HL-60/S4 treated with retinoic acid at 250 ng/mL for 4 days and 3 days (cell line): ENCODE results near the gene LIPG.

Experiments
- in situ Hi-C: fragments of 300-500 bp; cut with MboI; formaldehyde crosslinking; loops from 2 replicates; pipeline ENCODE4 v1.7.0; 2022; ENCODE audit warnings: low sequenced_read_pairs

Gene LIPG

DNA sequence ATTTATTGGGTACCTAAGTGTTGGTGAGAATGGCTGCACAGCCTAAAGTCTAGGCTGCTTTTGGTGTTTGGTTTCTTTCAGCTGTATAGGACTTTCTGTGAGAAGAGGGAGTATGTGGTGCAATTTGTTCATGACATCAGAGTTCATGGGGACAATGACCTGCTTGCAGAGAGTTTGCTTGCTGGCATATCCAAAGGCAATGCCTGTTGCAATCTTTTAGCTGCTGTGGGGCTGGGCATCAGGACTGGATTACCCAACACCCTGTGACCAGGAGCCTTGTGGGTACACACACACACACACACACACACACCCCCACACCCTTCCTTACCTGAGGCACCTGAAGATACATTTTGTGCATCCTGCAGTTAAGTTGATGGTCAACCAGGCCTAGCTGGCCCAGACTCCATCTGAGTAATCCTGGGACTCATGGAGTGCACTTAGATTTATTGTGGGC lies 68.4 kb downstream of the LIPG start:
- in situ Hi-C loops, result no loop called here

- in situ Hi-C loops, result no loop called here
These were observed 69.4 kb downstream of the LIPG start for GRCh38 chr18:49631146-49631866.

DNA sequence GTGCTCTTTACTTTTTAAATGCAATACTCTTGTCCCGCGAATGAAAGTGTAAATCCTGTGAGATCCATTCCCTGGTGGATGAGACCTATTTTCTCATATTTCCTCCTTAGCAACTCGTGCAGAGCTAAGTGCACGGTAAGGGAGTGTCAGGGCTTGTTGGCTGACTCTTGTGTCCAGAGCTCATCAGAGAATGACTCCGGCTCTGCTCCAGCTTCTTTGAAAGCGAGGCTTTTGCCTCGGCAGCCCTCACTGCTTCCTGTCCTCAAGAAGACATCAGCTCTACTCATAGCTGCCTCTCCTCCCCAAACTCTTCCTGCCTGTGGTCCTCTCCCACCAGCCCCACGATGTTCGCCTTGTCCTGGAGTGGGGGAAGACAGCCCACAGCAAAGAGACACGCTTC lies 70.7 kb downstream of the LIPG start:
- in situ Hi-C loops, result no loop called here

DNA sequence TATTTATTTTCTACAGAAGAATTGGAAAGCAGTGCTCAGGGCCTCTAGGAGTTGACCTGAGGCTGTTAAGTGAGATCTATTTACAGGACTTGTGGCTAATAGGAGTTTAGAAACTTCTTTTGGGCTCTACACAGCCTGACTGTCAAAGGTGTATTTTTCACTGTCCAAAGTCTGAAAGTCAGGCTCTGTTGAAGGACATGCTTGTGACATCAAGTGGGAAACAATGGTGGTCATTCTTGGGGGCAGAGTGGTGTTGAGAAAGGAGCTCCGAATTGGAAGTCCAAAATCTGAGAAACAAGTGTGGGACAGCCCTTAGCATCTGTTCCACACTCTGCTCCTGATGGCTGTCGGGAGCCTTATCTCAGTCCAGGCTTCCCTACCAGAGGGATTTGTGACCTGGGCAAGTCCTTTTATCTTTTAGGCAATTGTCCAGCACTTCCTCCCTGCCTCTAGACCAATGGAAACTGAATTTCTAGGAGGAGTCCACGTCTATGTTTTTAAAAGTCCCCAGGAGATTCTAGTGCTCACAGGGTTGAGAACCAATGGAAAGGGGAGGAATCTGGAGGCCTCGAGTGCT lies 76.4 kb downstream of the LIPG start:
- in situ Hi-C loops, result no loop called here

DNA sequence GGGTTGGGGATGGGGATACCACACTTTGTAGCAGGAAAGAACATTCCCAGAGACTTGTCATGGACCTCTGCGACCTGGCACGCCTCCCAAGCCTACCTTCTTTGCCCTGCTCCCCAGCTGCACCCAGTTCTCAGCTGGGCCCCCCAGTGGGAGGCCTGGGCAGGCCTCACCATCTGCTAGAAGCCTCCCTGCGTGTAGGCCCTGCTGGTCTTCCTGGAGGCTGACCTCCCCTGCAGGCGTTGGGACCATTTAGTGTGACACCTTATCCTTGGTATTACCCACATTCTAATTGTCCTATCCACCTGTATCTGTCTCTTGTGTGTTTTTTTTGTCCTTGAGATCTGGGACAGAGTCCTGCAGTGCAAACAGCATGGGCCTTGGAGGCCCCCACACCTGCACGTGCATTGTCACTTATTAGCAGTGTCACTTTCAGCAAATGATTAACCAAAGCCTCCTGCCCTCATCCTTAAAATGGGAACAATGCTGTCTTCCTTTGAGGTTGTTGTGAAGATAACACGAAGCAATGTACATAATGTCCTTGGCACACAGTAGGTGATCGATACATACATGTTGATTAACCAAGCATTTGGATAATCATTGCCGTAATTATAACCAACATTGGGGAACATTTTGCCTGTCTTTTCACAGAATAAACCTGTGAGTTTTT lies 77.2 kb downstream of the LIPG start:
- in situ Hi-C loops, result no loop called here

DNA sequence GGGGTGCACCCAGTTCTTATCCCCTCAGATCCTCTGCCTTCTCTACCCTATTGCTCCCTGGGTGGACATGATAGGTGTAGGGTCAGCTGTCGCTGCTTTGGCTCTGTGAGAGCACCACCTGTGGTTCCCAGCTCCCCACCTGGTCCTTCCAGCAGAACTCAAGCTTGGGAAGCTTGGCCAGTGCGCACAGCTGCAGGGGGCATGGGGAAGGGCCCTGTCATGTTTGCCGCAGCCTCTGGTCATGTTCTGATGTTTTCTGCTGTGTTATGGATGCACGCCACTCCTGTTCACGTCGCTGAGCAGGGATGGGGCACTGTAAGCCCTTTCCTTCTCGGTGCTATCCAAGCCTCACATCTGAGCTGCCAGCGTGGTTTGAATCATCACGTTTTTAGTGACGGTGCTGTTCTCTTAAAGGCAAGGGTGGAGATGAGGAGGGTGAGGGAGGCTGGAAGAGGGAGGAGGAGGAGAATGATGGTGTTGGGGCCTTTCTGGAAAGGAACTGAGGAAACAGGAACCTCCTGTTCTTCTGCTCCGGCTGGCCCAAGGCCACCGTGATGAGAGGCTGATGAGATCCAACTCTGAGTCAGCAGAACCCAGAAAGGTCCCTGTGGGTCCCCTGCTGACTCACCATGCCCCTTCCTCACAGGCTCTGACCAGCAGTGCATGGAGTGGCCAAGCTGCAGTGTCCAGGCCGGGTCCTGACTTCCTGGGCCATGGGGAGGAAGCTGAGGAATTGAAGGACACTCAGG lies 78.0 kb downstream of the LIPG start:
- in situ Hi-C loops, result no loop called here

DNA sequence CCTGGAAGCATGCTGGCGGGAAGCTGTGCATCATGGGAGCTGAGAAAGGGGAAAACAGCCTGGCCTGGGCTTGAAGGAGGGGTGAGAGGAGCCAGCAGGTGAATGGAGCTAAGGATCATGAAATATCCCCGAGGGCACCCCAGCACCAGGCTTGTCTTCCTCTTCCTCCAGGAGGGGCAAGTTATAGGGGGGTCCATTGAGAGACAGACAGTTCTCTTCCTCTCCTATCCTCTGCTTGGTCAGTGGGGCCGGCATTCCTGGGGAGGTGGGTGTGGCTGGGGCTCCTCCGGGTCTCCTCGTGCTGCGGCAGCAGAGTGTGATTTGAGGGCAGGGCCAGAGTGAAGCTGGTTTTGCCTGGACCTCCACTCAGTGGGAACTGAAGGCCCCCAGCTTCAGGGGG lies 78.9 kb downstream of the LIPG start:
- in situ Hi-C loops, result no loop called here

DNA sequence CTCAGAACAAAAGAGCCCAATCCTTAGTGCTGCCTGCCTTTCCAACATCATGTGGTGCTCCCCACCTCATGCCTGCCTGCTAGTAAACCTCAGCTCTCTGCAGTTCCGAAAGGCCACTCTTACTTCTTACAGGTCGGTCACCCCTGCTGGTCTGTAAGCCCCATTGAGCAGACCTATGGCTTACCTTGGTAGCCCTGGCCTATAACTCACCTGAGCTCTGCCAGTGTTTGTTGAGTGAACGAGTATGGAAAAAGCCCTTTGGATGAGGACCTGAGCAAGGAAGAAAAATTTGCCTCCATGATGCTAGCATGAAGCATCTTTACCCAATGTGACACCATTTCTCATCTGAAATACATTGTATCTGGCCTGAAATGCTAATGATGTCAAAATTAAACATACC lies 83.3 kb downstream of the LIPG start:
- in situ Hi-C loops, result no loop called here

GRCh38 chr18:49645841-49646351 lies 84.0 kb downstream of the LIPG start:
- in situ Hi-C loops, result no loop called here

GRCh38 chr18:49646873-49647272 lies 85.0 kb downstream of the LIPG start:
- in situ Hi-C loops, result no loop called here

GRCh38 chr18:49647496-49648168 lies 85.8 kb downstream of the LIPG start:
- in situ Hi-C loops, result no loop called here

DNA sequence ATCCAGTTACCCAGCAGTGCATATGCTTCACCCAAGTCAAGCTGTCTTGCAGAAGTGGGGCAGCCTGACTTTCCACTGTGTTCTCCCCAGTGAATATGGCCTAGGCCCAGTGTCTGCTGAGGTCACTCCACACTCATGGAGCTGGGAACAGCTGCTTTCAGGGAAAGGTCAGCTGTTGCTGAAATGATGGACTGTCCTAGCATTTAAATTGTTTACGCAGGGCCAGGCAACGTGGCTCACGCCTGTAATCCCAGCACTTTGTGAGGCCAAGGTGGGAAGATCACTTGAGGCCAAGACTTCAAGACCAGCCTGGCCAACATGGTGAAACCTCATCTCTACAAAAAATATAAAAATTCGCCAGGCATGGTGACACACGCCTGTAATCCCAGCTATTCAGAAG lies 86.5 kb downstream of the LIPG start:
- in situ Hi-C loops, result no loop called here
